SK-N-SH treated with all-trans-retinoic acid at 6 μM for 48 hours (cell line): ENCODE results near the gene SYCE1.
A peak's percentile ranks its signal among the peaks of the same experiment; 100 is the strongest.
"Not testable (repeated sequence)": the region's sequence is repeated elsewhere in the genome, so short reads cannot be mapped to it uniquely, and the experiment has no call there.

Experiments
- ATAC-seq: fragments of 200-7000 bp; cut with Tn5 transposase; 3 replicates; pipeline ENCODE4 v1.9.1; 2020; ENCODE audit warnings: mild to moderate bottlenecking, moderate library complexity
- ARNTL ChIP-seq: fragments of 450-650 bp; formaldehyde crosslinking; IDR thresholded peaks from 2 replicates; pipeline ENCODE4 v1.5.0; 2020; ENCODE audit warnings: low read depth, mild to moderate bottlenecking, moderate library complexity, borderline replicate concordance
- BACH2 ChIP-seq: fragments of 250-450 bp; sonication (Bioruptor Pico); IDR thresholded peaks from 2 replicates; pipeline ENCODE4 v1.9.0; 2021; ENCODE audit warnings: mild to moderate bottlenecking, borderline replicate concordance
- CSDC2 ChIP-seq: fragments of 250-450 bp; sonication (Bioruptor Pico); IDR thresholded peaks from 2 replicates; pipeline ENCODE4 v1.5.0; 2020; ENCODE audit warnings: mild to moderate bottlenecking, moderate library complexity
- CSRNP3 ChIP-seq: fragments of 250-450 bp; sonication (Bioruptor Pico); IDR thresholded peaks from 2 replicates; pipeline ENCODE4 v1.5.1; 2021; ENCODE audit warnings: mild to moderate bottlenecking, moderate library complexity
- ESRRG ChIP-seq: fragments of 250-450 bp; sonication (Bioruptor Pico); IDR thresholded peaks from 2 replicates; pipeline ENCODE4 v1.6.1; 2021; ENCODE audit warnings: mild to moderate bottlenecking
- GLIS3 ChIP-seq: fragments of 250-450 bp; sonication (Bioruptor Pico); IDR thresholded peaks from 2 replicates; pipeline ENCODE4 v1.5.0; 2020; ENCODE audit warnings: mild to moderate bottlenecking, moderate library complexity
- ISL1 ChIP-seq: fragments of 250-450 bp; sonication (Bioruptor Pico); IDR thresholded peaks from 2 replicates; pipeline ENCODE4 v2.1.2; 2022; ENCODE audit warnings: mild to moderate bottlenecking, moderate library complexity
- OSR1 ChIP-seq: fragments of 250-450 bp; sonication (Bioruptor Pico); IDR thresholded peaks from 2 replicates; pipeline ENCODE4 v1.8.0; 2022; ENCODE audit warnings: moderate library complexity, mild to moderate bottlenecking, inconsistent platforms
- PATZ1 ChIP-seq: fragments of 250-450 bp; sonication (Bioruptor Pico); IDR thresholded peaks from 2 replicates; pipeline ENCODE4 v1.8.0; 2020; ENCODE audit warnings: mild to moderate bottlenecking, moderate library complexity, borderline replicate concordance
- PPARA ChIP-seq: fragments of 250-450 bp; sonication (Bioruptor Pico); IDR thresholded peaks from 2 replicates; pipeline ENCODE4 v1.5.0; 2020; ENCODE audit warnings: mild to moderate bottlenecking, borderline replicate concordance
- RARB ChIP-seq: fragments of 250-450 bp; sonication (Bioruptor Pico); IDR thresholded peaks from 2 replicates; pipeline ENCODE4 v1.8.0; 2021; ENCODE audit warnings: mild to moderate bottlenecking, moderate library complexity
- SNAI2 ChIP-seq: fragments of 250-450 bp; sonication (Bioruptor Pico); IDR thresholded peaks from 2 replicates; pipeline ENCODE4 v1.5.0; 2020; ENCODE audit warnings: mild to moderate bottlenecking, moderate library complexity
- TCF4 ChIP-seq: fragments of 250-450 bp; sonication (Bioruptor Pico); IDR thresholded peaks from 2 replicates; pipeline ENCODE4 v1.8.0; 2021; ENCODE audit warnings: mild to moderate bottlenecking, moderate library complexity, borderline replicate concordance
- TSHZ2 ChIP-seq: fragments of 250-450 bp; sonication (Bioruptor Pico); IDR thresholded peaks from 2 replicates; pipeline ENCODE4 v1.5.0; 2020; ENCODE audit warnings: mild to moderate bottlenecking, moderate library complexity
- ZFP30 ChIP-seq: fragments of 450-650 bp; formaldehyde crosslinking; IDR thresholded peaks from 2 replicates; pipeline ENCODE4 v1.5.0; 2022; ENCODE audit warnings: mild to moderate bottlenecking, moderate library complexity
- ZNF565 ChIP-seq: fragments of 450-650 bp; formaldehyde crosslinking; conservative IDR thresholded peaks from 2 replicates; pipeline ENCODE4 v1.5.0; 2020; ENCODE audit warnings: low read depth, mild to moderate bottlenecking, moderate library complexity
- ZNF70 ChIP-seq: fragments of 450-650 bp; formaldehyde crosslinking; IDR thresholded peaks from 2 replicates; pipeline ENCODE4 v1.5.0; 2020; ENCODE audit warnings: mild to moderate bottlenecking, moderate library complexity
- ZNF8 ChIP-seq: fragments of 450-650 bp; formaldehyde crosslinking; IDR thresholded peaks from 2 replicates; pipeline ENCODE4 v1.5.0; 2020; ENCODE audit warnings: mild to moderate bottlenecking, moderate library complexity
- TF ChIP-seq, protein P1 (sequence below): fragments of 250-450 bp; sonication (Bioruptor Pico); IDR thresholded peaks from 2 replicates; pipeline ENCODE4 v1.5.1; 2020; ENCODE audit warnings: low read depth, mild to moderate bottlenecking, moderate library complexity

The SYCE1 gene

DNA sequence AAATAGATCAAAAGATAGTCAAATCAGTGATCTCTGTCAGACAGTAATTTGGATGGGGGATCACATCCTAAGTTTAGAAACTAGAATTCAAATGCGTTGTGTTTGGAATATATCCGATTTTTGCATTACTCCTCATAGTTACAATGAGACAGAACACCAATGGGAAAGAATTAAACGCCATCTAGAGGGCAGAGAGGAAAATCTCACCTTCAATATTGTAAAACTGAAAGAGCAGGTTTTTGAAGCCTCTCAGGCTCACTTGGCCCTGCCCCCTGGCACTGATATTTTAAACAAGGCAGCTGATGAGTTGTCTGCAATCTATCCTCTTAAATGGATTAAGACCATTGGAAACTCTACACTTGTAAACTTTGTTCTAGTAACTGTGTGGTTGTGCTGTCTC, 43.5 kb upstream of the SYCE1 start:
- ATAC-seq: peak; percentile 79
- TF ChIP-seq TCF4 (CRISPR knock-in tag) (no peak), OSR1 (CRISPR knock-in tag) (no peak), ZNF70 (no peak), ISL1 (CRISPR knock-in tag) (no peak), ARNTL (CRISPR knock-in tag) (no peak), SNAI2 (CRISPR knock-in tag) (no peak), ZNF565 (CRISPR knock-in tag) (no peak), ZNF8 (CRISPR knock-in tag) (no peak), BACH2 (CRISPR knock-in tag) (no peak), CSDC2 (CRISPR knock-in tag) (no peak), ZFP30 (CRISPR knock-in tag) (no peak), PPARA (CRISPR knock-in tag) (no peak), RARB (CRISPR knock-in tag) (no peak)
- TF ChIP-seq, protein P1, sequence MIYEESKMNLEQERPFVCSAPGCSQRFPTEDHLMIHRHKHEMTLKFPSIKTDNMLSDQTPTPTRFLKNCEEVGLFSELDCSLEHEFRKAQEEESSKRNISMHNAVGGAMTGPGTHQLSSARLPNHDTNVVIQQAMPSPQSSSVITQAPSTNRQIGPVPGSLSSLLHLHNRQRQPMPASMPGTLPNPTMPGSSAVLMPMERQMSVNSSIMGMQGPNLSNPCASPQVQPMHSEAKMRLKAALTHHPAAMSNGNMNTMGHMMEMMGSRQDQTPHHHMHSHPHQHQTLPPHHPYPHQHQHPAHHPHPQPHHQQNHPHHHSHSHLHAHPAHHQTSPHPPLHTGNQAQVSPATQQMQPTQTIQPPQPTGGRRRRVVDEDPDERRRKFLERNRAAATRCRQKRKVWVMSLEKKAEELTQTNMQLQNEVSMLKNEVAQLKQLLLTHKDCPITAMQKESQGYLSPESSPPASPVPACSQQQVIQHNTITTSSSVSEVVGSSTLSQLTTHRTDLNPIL: no peak

DNA sequence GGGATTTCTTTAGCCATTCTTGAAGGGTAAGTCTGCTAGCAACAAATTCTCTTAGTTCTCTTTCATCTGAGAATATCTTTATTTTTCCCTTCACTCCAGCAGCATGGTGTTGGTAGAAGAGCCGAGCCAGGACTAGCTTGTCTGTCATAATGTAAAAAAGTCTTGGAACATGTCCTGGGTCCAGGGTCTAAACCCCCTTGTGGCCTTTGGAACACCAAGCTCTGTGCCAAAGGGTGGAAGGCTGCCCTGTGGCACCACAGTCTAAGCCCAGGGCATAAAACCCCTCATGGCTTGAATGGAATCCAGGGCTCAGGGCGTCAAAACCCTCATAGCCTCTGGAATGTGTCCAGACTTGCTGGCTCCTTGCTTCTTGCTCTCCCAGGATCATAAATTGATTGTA, 38.1 kb upstream of the SYCE1 start:
- ATAC-seq: not testable (repeated sequence)

DNA sequence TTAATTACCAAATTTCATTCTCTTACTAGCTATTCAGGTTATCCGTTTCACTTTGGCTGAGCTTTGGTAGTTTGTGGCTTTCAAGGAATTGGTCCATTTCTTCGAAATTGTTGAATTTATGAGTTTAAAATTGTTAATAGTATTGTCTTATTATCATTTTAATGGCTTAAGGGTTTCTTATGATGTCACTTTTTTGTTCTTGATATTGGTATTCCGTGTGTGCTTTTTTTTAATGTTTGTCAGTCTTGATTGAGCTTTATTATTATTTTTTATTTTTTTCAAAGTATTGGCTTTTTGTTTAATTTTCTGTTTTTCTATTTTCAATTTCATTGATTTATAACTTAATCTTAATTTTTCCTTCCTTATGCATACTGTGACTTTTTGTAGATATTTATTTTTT, 35.3 kb upstream of the SYCE1 start:
- no peak for ATAC-seq
- no peak for TF ChIP-seq BACH2 (CRISPR knock-in tag)
- no peak for TF ChIP-seq PPARA (CRISPR knock-in tag)
- no peak for TF ChIP-seq TSHZ2 (CRISPR knock-in tag)
- TF ChIP-seq TCF4 (CRISPR knock-in tag): no peak
- TF ChIP-seq ZNF70: no peak
- TF ChIP-seq ZNF565 (CRISPR knock-in tag): no peak
- TF ChIP-seq GLIS3 (CRISPR knock-in tag): no peak
- TF ChIP-seq CSRNP3: no peak
- no peak for TF ChIP-seq CSDC2 (CRISPR knock-in tag)
- no peak for TF ChIP-seq SNAI2 (CRISPR knock-in tag)

DNA sequence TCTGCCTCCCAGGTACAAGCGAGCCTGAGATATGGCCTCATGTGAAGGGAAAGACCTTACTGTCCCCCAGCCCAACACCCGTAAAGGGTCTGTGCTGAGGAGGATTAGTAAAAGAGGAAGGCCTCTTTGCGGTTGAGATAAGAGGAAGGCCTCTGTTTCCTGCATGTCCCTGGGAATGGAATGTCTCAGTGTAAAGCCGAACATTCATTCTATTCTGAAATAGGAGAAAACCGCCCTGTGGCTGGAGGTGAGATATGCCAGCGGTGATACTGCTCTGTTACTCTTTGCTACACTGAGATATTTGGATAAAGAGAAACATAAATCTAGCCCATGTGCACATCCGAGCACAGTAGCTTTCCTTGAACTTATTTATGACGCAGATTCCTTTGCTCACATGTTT, 34.5 kb upstream of the SYCE1 start:
- ATAC-seq: not testable (repeated sequence)

GRCh38 chr10:133592716-133593115, 27.3 kb upstream of the SYCE1 start:
- ATAC-seq: no peak
- TF ChIP-seq, protein P1: no peak
- TF ChIP-seq ESRRG (CRISPR knock-in tag): no peak
- TF ChIP-seq PATZ1: no peak
